GM23338 (cell line): ENCODE data around the gene OR51A7.

Experiments
- CREB1 ChIP-seq: fragments of 250-450 bp; sonication (Bioruptor Pico); IDR thresholded peaks from 2 replicates; pipeline ENCODE4 v1.5.0; 2020; ENCODE audit warnings: low read depth, mild to moderate bottlenecking, moderate library complexity
- CTCF ChIP-seq, 2 experiments: fragments of 200-600 bp in 1 of 2; sonication (generic) in 1 of 2; conservative IDR thresholded peaks; 2 replicates each; pipeline versions ENCODE4 v1.5.1 to v1.6.1; 2016 to 2017; ENCODE audit warnings: antibody characterized with exemption in 2 of 2, low read depth in 2 of 2, mild to moderate bottlenecking in 2 of 2, moderate library complexity in 1 of 2
- EZH2 ChIP-seq: fragments of 200-600 bp; sonication (generic); IDR thresholded peaks from one replicate; pipeline ENCODE4 v1.8.0; 2017; ENCODE audit warnings: antibody characterized with exemption, mild to moderate bottlenecking, low read depth; ENCODE audit not compliant: unreplicated experiment
- EZH2phosphoT487 ChIP-seq: fragments of 200-600 bp; sonication (generic); IDR thresholded peaks from one replicate; pipeline ENCODE4 v1.8.1; 2018; ENCODE audit warnings: antibody characterized with exemption; ENCODE audit not compliant: unreplicated experiment
- JUNB ChIP-seq: IDR thresholded peaks from one replicate; pipeline ENCODE4 v1.6.1; 2016; ENCODE audit warnings: antibody characterized with exemption; ENCODE audit not compliant: unreplicated experiment
- NANOG ChIP-seq: IDR thresholded peaks from 2 replicates; pipeline ENCODE4 v1.6.1; 2016; ENCODE audit warnings: antibody characterized with exemption, borderline replicate concordance
- POLR2AphosphoS5 ChIP-seq: IDR thresholded peaks from 2 replicates; pipeline ENCODE4 v1.6.1; 2016; ENCODE audit warnings: antibody characterized with exemption, low read depth
- REST ChIP-seq: IDR thresholded peaks from one replicate; pipeline ENCODE4 v1.6.1; 2018; ENCODE audit warnings: antibody characterized with exemption; ENCODE audit not compliant: unreplicated experiment
- ZNF114 ChIP-seq: fragments of 250-450 bp; sonication (Bioruptor Pico); IDR thresholded peaks from 2 replicates; pipeline ENCODE4 v1.5.0; 2020; ENCODE audit warnings: mild to moderate bottlenecking, moderate library complexity
- ZNF462 ChIP-seq: fragments of 250-450 bp; sonication (Bioruptor Pico); IDR thresholded peaks from 2 replicates; pipeline ENCODE4 v1.5.0; 2020; ENCODE audit warnings: mild to moderate bottlenecking, moderate library complexity

GRCh38 chr11:4924239-4924638 lies 20.7 kb downstream of the OR51A7 start, which contains the start of gene OR51G1:
- TF ChIP-seq CTCF (conservative IDR thresholded peaks at IDR 0.05; ENCODE audit: low read depth in 2 of 2), result no peak
- TF ChIP-seq POLR2AphosphoS5, result no peak
- TF ChIP-seq REST, result no peak
- no peak for TF ChIP-seq ZNF462 (CRISPR knock-in tag)
- no peak for TF ChIP-seq EZH2
- TF ChIP-seq CREB1 (CRISPR knock-in tag), result no peak
- TF ChIP-seq EZH2phosphoT487, result no peak
- no peak for TF ChIP-seq NANOG
- TF ChIP-seq JUNB, result no peak
- no peak for TF ChIP-seq ZNF114 (CRISPR knock-in tag)
